OCI-LY3 (cell line): ENCODE results near the gene GBP1.

Source experiments
- H2AFZ ChIP-seq: fragments of 200-600, 300-600 bp; shearing (Covaris generic); 2 replicates; pipeline ENCODE4 v1.6.0; 2014; ENCODE audit warnings: antibody characterized with exemption, low read depth, low read length
- H3K27ac ChIP-seq: fragments of 200-600, 300-600 bp; sonication (generic); 2 replicates; pipeline ENCODE4 v1.5.1; 2014; ENCODE audit warnings: mild to moderate bottlenecking, low read length, moderate library complexity, mixed read lengths
- H3K27me3 ChIP-seq: fragments of 200-600, 300-600 bp; sonication (generic); 2 replicates; pipeline ENCODE4 v1.6.1; 2014; ENCODE audit warnings: low read depth, low read length, mixed read lengths
- H3K36me3 ChIP-seq: fragments of 200-600, 300-600 bp; sonication (generic); replicated peaks from 2 replicates; pipeline ENCODE3; 2014; ENCODE audit warnings: low read depth, low read length, mixed read lengths
- H3K4me1 ChIP-seq: fragments of 300-600, 200-600 bp; sonication (generic); 2 replicates; pipeline ENCODE4 v1.6.1; 2014; ENCODE audit warnings: low read length, mixed read lengths
- H3K4me2 ChIP-seq: fragments of 200-600, 300-600 bp; sonication (generic); 2 replicates; pipeline ENCODE4 v1.6.1; 2014; ENCODE audit warnings: low read length, mixed read lengths
- H3K4me3 ChIP-seq: fragments of 300-600, 200-600 bp; sonication (generic); 2 replicates; pipeline ENCODE4 v1.5.1; 2014; ENCODE audit warnings: antibody characterized with exemption, mild to moderate bottlenecking, low read length, moderate library complexity
- H3K79me2 ChIP-seq: fragments of 300-600, 200-600 bp; shearing (Covaris generic); 2 replicates; pipeline ENCODE4 v1.6.1; 2014; ENCODE audit warnings: mild to moderate bottlenecking, low read length, mixed read lengths
- H3K9ac ChIP-seq: fragments of 300-600, 200-600 bp; shearing (Covaris generic); 2 replicates; pipeline ENCODE4 v1.6.0; 2014; ENCODE audit warnings: mild to moderate bottlenecking, low read length, moderate library complexity
- H3K9me3 ChIP-seq: fragments of 200-600, 300-600 bp; shearing (Covaris generic); 2 replicates; pipeline ENCODE4 v1.6.1; 2014; ENCODE audit warnings: low read length, mixed read lengths; ENCODE audit not compliant: insufficient read depth
- H4K20me1 ChIP-seq: fragments of 200-600, 300-600 bp; sonication (generic); 2 replicates; pipeline ENCODE4 v1.6.1; 2016; ENCODE audit warnings: low read length, mixed read lengths; ENCODE audit not compliant: insufficient read depth
- EZH2phosphoT487 ChIP-seq: fragments of 200-600 bp; shearing (Covaris generic); IDR thresholded peaks from 2 replicates; pipeline ENCODE4 v1.6.1; 2018; ENCODE audit warnings: antibody characterized with exemption, mixed run types, low read depth
- TF ChIP-seq, protein P1 (sequence below): fragments of 200-600, 300-600 bp; sonication (generic); IDR thresholded peaks from 2 replicates; pipeline ENCODE4 v1.5.1; 2014; ENCODE audit warnings: antibody characterized with exemption, low read length, low read depth

Gene GBP1

DNA sequence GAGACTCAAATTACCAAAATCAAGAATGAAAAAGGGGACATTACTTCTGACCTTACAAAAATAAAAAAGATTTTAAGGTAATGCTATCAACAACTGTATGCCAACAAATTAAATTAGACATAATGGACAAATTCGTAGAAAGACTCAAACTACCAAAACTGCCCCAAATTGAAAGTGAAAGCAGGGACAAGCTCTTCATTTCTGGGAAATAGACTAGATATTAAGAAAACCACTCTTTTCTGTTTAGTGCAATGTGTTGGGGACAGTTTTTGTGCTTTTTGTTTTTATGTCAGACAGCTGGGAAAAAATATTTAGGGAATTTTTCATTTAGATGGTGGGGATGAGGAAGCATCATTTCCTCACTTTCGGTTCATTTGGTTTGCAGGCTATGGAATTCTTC, 4.9 kb upstream of the GBP1 start:
- H3K9ac ChIP-seq: no peak overlapping the region
- H3K36me3 ChIP-seq: no peaks in the 10 kb centered on the region
- H3K79me2 ChIP-seq: no peaks in the 10 kb centered on the region
- TF ChIP-seq, protein P1, sequence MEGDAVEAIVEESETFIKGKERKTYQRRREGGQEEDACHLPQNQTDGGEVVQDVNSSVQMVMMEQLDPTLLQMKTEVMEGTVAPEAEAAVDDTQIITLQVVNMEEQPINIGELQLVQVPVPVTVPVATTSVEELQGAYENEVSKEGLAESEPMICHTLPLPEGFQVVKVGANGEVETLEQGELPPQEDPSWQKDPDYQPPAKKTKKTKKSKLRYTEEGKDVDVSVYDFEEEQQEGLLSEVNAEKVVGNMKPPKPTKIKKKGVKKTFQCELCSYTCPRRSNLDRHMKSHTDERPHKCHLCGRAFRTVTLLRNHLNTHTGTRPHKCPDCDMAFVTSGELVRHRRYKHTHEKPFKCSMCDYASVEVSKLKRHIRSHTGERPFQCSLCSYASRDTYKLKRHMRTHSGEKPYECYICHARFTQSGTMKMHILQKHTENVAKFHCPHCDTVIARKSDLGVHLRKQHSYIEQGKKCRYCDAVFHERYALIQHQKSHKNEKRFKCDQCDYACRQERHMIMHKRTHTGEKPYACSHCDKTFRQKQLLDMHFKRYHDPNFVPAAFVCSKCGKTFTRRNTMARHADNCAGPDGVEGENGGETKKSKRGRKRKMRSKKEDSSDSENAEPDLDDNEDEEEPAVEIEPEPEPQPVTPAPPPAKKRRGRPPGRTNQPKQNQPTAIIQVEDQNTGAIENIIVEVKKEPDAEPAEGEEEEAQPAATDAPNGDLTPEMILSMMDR: no peak
- no peak for TF ChIP-seq EZH2phosphoT487
- no peak overlapping the region for H3K27ac ChIP-seq
- H4K20me1 ChIP-seq: no peaks in the 10 kb centered on the region
- no peaks in the 10 kb centered on the region for H3K9me3 ChIP-seq
- H3K4me1 ChIP-seq: peaks cover 7% of the 10 kb centered on the region
- H2AFZ ChIP-seq: no peak overlapping the region
- no peak overlapping the region for H3K4me2 ChIP-seq
- no peak overlapping the region for H3K4me3 ChIP-seq
- H3K27me3 ChIP-seq: no peaks in the 10 kb centered on the region

DNA sequence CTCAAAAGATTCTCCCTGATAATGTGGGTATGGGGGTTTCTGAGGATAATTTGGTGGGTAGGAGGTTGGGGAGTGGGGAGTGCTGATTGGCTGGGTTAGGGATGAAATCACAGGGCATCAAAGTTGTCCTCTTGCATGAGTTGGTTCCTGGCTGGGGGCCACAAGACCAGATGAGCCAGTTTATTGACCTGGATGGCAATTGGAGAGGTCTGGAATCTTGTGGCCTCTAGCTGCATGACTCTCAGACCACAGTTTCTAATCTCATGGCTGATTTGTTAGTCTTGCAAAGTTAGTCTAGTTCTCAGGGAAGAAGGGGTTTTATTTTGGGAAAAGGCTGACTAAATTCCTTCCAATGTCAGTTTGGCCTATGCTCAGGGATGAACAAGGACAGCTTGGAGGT, 3.3 kb upstream of the GBP1 start:
- Histone ChIP-seq H4K20me1 (no peaks in the 10 kb centered on the region), H3K4me3 (no peak overlapping the region), H3K27ac (no peak overlapping the region), H3K4me2 (no peak overlapping the region), H3K36me3 (no peaks in the 10 kb centered on the region), H3K4me1 (peaks cover 15% of the 10 kb centered on the region), H3K27me3 (no peaks in the 10 kb centered on the region), H2AFZ (no peak overlapping the region), H3K9ac (no peak overlapping the region), H3K79me2 (no peaks in the 10 kb centered on the region), H3K9me3 (no peaks in the 10 kb centered on the region)
- TF ChIP-seq, protein P1: no peak
- TF ChIP-seq EZH2phosphoT487: no peak

DNA sequence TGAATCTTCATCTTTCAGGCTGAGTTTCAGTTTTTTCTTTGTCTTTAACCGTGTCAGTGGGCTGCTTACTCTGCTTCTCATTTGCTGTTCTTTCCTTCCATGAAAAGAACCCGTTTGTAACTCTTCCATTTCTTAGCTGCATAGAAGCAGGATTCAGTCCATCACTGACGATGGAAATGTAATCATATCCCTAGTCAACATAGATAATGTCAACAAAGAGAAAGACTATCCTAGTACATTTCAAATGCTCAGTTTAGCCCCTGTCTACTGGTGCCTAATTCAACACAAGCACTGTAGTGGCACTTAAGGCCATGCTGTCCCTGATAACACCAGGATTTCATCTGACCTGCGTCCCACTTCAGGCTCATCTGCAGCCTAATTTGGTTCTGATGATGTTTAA, 376 bp downstream of the GBP1 start:
- no peaks in the 10 kb centered on the region for H3K79me2 ChIP-seq
- peak overlapping the region; percentile 58 for H3K9ac ChIP-seq
- H3K27ac ChIP-seq: peak overlapping the region; percentile 19
- peak overlapping the region; percentile 75 for H3K4me3 ChIP-seq
- H3K27me3 ChIP-seq: no peaks in the 10 kb centered on the region
- no peak for TF ChIP-seq EZH2phosphoT487
- TF ChIP-seq, protein P1: no peak
- no peaks in the 10 kb centered on the region for H3K36me3 ChIP-seq
- H3K4me2 ChIP-seq: peak overlapping the region; percentile 77
- H2AFZ ChIP-seq: peak overlapping the region; percentile 47; the same call in 1 of the 2 replicates
- H4K20me1 ChIP-seq: no peaks in the 10 kb centered on the region
- H3K4me1 ChIP-seq: peaks cover 15% of the 10 kb centered on the region
- no peaks in the 10 kb centered on the region for H3K9me3 ChIP-seq

DNA sequence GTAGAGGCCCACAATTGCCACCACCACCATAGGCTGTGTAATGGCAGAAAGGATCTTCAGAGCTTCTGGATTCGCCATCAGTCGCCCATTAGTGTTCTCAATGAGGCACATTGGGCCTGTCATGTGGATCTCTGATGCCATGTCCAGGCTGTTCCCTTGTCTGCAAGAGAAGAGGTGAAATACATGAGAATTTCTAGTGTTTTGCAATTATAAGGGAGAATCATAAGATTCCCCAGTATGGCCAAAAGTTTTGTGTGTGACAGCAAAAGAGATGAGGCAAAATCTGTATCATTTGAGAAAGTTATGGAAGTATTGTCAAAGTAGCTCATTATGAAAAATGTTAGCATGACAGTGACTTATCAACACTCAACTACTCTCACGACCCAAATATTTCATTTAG, 1.9 kb downstream of the GBP1 start:
- no peak overlapping the region for H3K27ac ChIP-seq
- H3K36me3 ChIP-seq: no peaks in the 10 kb centered on the region
- no peak overlapping the region for H3K4me2 ChIP-seq
- peaks cover 15% of the 10 kb centered on the region for H3K4me1 ChIP-seq
- TF ChIP-seq, protein P1: no peak
- TF ChIP-seq EZH2phosphoT487: no peak
- no peaks in the 10 kb centered on the region for H3K9me3 ChIP-seq
- no peak overlapping the region for H3K9ac ChIP-seq
- no peaks in the 10 kb centered on the region for H3K27me3 ChIP-seq
- H2AFZ ChIP-seq: no peak overlapping the region
- H4K20me1 ChIP-seq: no peaks in the 10 kb centered on the region
- no peaks in the 10 kb centered on the region for H3K79me2 ChIP-seq
- H3K4me3 ChIP-seq: no peak overlapping the region
